Activated CD4-positive, alpha-beta memory T cell treated with anti-CD3 and anti-CD28 coated beads for 36 hours (primary cell): ENCODE data around the gene HS6ST3. TPM values are rescaled to one million over a fixed set of nuclear protein-coding genes. Genes with fewer than 3 reads are reported as not detected.

Experiments
- CTCF ChIA-PET: fragments of 350-600 bp; sonication (Branson Sonifier 250); formaldehyde crosslinking; loops from one replicate; lab custom pipeline; 2021; ENCODE audit warnings: antibody characterized with exemption, inconsistent platforms; lab: Charles Lee
- POLR2A ChIA-PET: fragments of 350-600 bp; sonication (Branson Sonifier 250); formaldehyde crosslinking; loops from one replicate; lab custom pipeline; 2021; ENCODE audit warnings: antibody characterized with exemption; lab: Charles Lee
- DNase-seq: peaks from one replicate; pipeline ENCODE4 v3.0.0-alpha.2; 2020
- H3K27ac Mint-ChIP-seq: one replicate; pipeline ENCODE4 v1.8.0; 2021; ENCODE audit warnings: mixed read lengths
- H3K27me3 Mint-ChIP-seq: one replicate; pipeline ENCODE4 v1.8.0; 2021; ENCODE audit warnings: mixed read lengths
- H3K36me3 Mint-ChIP-seq: one replicate; pipeline ENCODE4 v1.8.0; 2021; ENCODE audit warnings: mixed read lengths
- H3K4me1 Mint-ChIP-seq: one replicate; pipeline ENCODE4 v1.8.0; 2021; ENCODE audit warnings: low read depth, mixed read lengths
- H3K4me3 Mint-ChIP-seq: one replicate; pipeline ENCODE4 v1.8.0; 2021; ENCODE audit warnings: mild to moderate bottlenecking, mixed read lengths
- H3K9me3 Mint-ChIP-seq: one replicate; pipeline ENCODE4 v1.8.0; 2021; ENCODE audit warnings: mixed read lengths
- intact Hi-C: fragments of 100-400 bp; cut with micrococcal nuclease; formaldehyde crosslinking; loops from one replicate; pipeline ENCODE4 v1.15.1; 2023
- total RNA-seq, 2 experiments: library from RNA; stranded (reverse); gene quantifications; one replicate each; pipeline ENCODE4 v1.2.3, GENCODE V29; 2021

The HS6ST3 gene
- total RNA-seq, 2 experiments from 2014 or later, result not detected

- ChIA-PET CTCF (no interaction called here), POLR2A (no interaction called here)
- Mint-ChIP-seq H3K36me3 (no peaks in the 10 kb centered on the region), H3K4me1 (no peaks in the 10 kb centered on the region), H3K27ac (no peak overlapping the region), H3K4me3 (no peak overlapping the region), H3K9me3 (peaks cover 5% of the 10 kb centered on the region), H3K27me3 (no peaks in the 10 kb centered on the region)
- intact Hi-C loops, result no loop called here
- DNase-seq, result no peak
Measured at GRCh38 chr13:96431044-96431581, 341.2 kb downstream of the HS6ST3 start.

- intact Hi-C loops, result no loop called here
- POLR2A ChIA-PET, result no interaction called here
Measured at GRCh38 chr13:96444676-96445075, 354.8 kb downstream of the HS6ST3 start.

GRCh38 chr13:96449920-96450319 is 360.0 kb downstream of the HS6ST3 start:
- CTCF ChIA-PET, result no interaction called here
- intact Hi-C loops, result no loop called here
- POLR2A ChIA-PET, result no interaction called here
- Mint-ChIP-seq H3K9me3 (no peaks in the 10 kb centered on the region), H3K27me3 (no peaks in the 10 kb centered on the region), H3K4me1 (no peaks in the 10 kb centered on the region), H3K36me3 (no peaks in the 10 kb centered on the region), H3K4me3 (no peak overlapping the region), H3K27ac (no peak overlapping the region)
- DNase-seq, result no peak

More at GRCh38 chr13:96444676-96445075, 354.8 kb downstream of the HS6ST3 start:
- Mint-ChIP-seq H3K9me3 (no peaks in the 10 kb centered on the region), H3K27me3 (no peaks in the 10 kb centered on the region), H3K4me3 (no peak overlapping the region), H3K27ac (no peak overlapping the region), H3K36me3 (no peaks in the 10 kb centered on the region), H3K4me1 (no peaks in the 10 kb centered on the region)
- DNase-seq, result no peak
- CTCF ChIA-PET, result no interaction called here

- H3K36me3 Mint-ChIP-seq, result no peaks in the 10 kb centered on the region
- no peak overlapping the region for H3K27ac Mint-ChIP-seq
- H3K9me3 Mint-ChIP-seq, result no peaks in the 10 kb centered on the region
- DNase-seq, result no peak
- H3K4me3 Mint-ChIP-seq, result no peak overlapping the region
- H3K27me3 Mint-ChIP-seq, result no peaks in the 10 kb centered on the region
- ChIA-PET POLR2A (no interaction called here), CTCF (no interaction called here)
- H3K4me1 Mint-ChIP-seq, result no peaks in the 10 kb centered on the region
- intact Hi-C loops, result no loop called here
Measured at GRCh38 chr13:96450326-96451020, 360.6 kb downstream of the HS6ST3 start.

DNA sequence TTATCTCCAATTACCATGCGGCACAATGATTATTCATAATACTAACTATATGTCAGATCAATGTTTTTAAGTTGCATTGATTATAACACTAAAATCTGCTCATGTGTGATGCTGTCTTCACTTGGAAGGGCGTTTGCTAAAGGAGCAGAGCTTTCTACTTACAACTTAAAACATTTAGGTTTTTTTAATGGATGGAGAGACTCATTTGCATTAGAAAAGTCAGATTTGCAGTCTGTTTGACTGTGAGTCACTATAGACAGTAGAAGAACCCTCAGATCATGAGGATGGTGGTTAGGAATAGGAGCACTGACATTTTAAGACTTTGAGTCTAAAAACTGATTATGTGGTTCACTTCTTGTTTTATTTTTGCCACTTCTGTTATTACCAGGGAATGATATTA is 364.6 kb downstream of the HS6ST3 start:
- Mint-ChIP-seq H3K4me1 (no peaks in the 10 kb centered on the region), H3K27me3 (no peaks in the 10 kb centered on the region), H3K27ac (no peak overlapping the region), H3K36me3 (no peaks in the 10 kb centered on the region), H3K9me3 (no peaks in the 10 kb centered on the region), H3K4me3 (no peak overlapping the region)
- POLR2A ChIA-PET, result no interaction called here
- intact Hi-C loops, result no loop called here
- CTCF ChIA-PET, result no interaction called here
- no peak for DNase-seq

DNA sequence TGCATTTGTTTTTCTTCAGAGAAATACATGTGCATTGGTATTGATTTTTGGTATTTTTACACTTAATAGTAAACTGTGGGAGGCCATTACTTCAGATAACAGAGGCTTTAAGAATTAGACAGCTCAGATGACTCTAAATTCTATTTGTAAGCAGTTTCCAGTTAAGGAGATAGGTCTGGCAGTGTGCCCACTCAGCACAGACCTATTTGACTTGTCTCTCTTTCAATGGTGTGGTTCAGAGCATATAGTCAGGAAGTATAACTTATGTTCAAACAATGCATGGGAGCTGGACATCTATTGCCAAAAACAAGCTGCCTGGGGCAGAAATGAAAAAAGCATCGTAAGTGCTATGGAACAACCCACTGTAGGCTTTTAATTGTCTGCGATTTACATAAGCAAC is 370.7 kb downstream of the HS6ST3 start:
- POLR2A ChIA-PET, result no interaction called here
- Mint-ChIP-seq H3K27me3 (no peaks in the 10 kb centered on the region), H3K27ac (no peak overlapping the region), H3K4me3 (no peak overlapping the region), H3K36me3 (no peaks in the 10 kb centered on the region), H3K4me1 (no peaks in the 10 kb centered on the region), H3K9me3 (peaks cover 4% of the 10 kb centered on the region)
- intact Hi-C loops, result no loop called here
- no peak for DNase-seq
- CTCF ChIA-PET, result no interaction called here

DNA sequence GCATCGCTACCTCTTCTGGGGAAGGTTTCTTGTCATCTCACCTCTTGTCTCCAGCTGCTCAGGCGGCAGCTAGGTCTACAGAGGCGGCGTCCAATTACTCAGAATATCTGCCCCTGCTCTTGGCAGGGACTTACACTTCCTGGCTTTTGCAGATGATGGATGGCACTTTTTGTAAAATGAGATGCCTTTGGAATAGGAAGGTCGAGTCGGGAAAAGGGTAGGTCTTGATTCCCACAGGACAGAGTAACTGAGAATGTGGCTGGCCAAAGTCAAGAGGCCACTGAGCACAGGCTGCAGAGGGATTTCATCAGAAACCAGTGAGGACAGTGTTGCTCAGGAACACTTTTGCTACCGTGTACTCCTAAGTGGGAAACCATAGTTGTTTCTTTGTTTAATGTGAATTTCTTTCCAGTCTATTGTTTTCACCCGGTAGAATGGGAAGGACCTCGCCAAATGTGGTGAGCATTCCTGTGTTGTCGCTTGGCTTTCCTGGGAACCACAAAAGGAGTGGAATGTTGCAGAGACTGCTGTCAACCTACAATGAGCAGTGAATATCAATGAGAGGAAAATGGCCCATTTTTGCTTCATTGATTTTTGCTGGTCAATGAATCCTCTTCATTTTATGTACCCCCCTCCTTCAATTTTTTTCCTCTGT is 383.7 kb downstream of the HS6ST3 start:
- Mint-ChIP-seq H3K4me1 (no peaks in the 10 kb centered on the region), H3K36me3 (no peaks in the 10 kb centered on the region), H3K4me3 (no peak overlapping the region), H3K27ac (no peak overlapping the region), H3K9me3 (no peaks in the 10 kb centered on the region), H3K27me3 (no peaks in the 10 kb centered on the region)
- no peak for DNase-seq
- POLR2A ChIA-PET, result no interaction called here
- intact Hi-C loops, result no loop called here
- CTCF ChIA-PET, result no interaction called here

GRCh38 chr13:96474181-96474557 is 384.3 kb downstream of the HS6ST3 start:
- no peaks in the 10 kb centered on the region for H3K4me1 Mint-ChIP-seq
- intact Hi-C loops, result no loop called here
- H3K4me3 Mint-ChIP-seq, result no peak overlapping the region
- H3K27me3 Mint-ChIP-seq, result no peaks in the 10 kb centered on the region
- H3K27ac Mint-ChIP-seq, result no peak overlapping the region
- CTCF ChIA-PET, result no interaction called here
- POLR2A ChIA-PET, result no interaction called here
- no peaks in the 10 kb centered on the region for H3K9me3 Mint-ChIP-seq
- DNase-seq, result no peak
- H3K36me3 Mint-ChIP-seq, result no peaks in the 10 kb centered on the region

DNA sequence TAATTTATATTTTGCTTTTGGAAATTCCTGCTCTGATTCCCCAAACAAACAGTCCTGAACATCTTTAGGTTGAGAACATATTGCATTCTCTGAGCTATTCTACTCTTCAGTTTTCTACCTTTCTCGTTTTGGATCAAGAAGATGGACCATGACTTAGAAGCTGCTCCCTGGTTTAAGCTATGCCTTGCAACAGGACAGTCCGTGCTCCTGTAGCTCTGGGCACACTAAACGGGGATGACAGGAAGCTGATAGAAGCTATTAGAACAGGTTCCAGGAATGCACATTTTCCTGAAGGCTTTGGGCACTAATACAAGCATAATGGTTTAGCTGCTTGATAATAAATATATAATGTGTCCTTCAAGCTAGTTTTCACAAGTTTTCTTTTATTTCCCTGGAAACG is 385.2 kb downstream of the HS6ST3 start:
- CTCF ChIA-PET, result no interaction called here
- POLR2A ChIA-PET, result no interaction called here
- no peak for DNase-seq
- Mint-ChIP-seq H3K9me3 (no peaks in the 10 kb centered on the region), H3K36me3 (no peaks in the 10 kb centered on the region), H3K4me1 (no peaks in the 10 kb centered on the region), H3K4me3 (no peak overlapping the region), H3K27ac (no peak overlapping the region), H3K27me3 (no peaks in the 10 kb centered on the region)
- intact Hi-C loops, result no loop called here

DNA sequence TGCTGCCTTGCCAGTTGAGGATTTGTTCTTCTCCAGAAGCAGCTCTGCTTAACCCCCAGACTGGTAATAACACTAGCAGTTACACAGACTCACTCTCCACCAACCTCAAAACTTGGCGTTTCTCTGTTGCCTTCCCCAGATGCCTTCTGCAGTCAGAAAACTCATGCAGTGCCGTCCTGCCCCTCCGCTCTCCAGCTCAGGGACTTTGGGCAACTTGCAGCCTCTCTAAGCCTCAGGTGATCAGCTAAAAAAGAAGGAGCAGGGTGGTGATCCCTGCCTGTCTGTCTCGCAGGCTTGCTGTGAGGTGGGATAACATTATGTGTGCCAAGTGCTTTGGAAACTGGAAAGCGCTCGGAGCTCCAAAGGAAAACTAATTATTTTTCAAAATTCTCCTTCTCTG is 391.6 kb downstream of the HS6ST3 start:
- Mint-ChIP-seq H3K4me1 (no peaks in the 10 kb centered on the region), H3K36me3 (no peaks in the 10 kb centered on the region), H3K27me3 (no peaks in the 10 kb centered on the region), H3K9me3 (peaks cover 4% of the 10 kb centered on the region), H3K4me3 (no peak overlapping the region), H3K27ac (no peak overlapping the region)
- CTCF ChIA-PET, result no interaction called here
- intact Hi-C loops, result no loop called here
- POLR2A ChIA-PET, result no interaction called here
- DNase-seq, result no peak

- DNase-seq, result no peak
- Mint-ChIP-seq H3K9me3 (no peaks in the 10 kb centered on the region), H3K4me3 (no peak overlapping the region), H3K36me3 (no peaks in the 10 kb centered on the region), H3K27me3 (no peaks in the 10 kb centered on the region), H3K27ac (no peak overlapping the region), H3K4me1 (no peaks in the 10 kb centered on the region)
- POLR2A ChIA-PET, result no interaction called here
- intact Hi-C loops, result no loop called here
- CTCF ChIA-PET, result no interaction called here
Measured at GRCh38 chr13:96490496-96490989, 400.6 kb downstream of the HS6ST3 start.

GRCh38 chr13:96491103-96491502 is 401.2 kb downstream of the HS6ST3 start:
- no peak overlapping the region for H3K27ac Mint-ChIP-seq
- H3K4me3 Mint-ChIP-seq, result no peak overlapping the region
- CTCF ChIA-PET, result no interaction called here
- no peaks in the 10 kb centered on the region for H3K4me1 Mint-ChIP-seq
- POLR2A ChIA-PET, result no interaction called here
- H3K27me3 Mint-ChIP-seq, result no peaks in the 10 kb centered on the region
- intact Hi-C loops, result no loop called here
- H3K36me3 Mint-ChIP-seq, result no peaks in the 10 kb centered on the region
- DNase-seq, result no peak
- H3K9me3 Mint-ChIP-seq, result no peaks in the 10 kb centered on the region

- H3K9me3 Mint-ChIP-seq, result peaks cover 3% of the 10 kb centered on the region
- no peaks in the 10 kb centered on the region for H3K4me1 Mint-ChIP-seq
- CTCF ChIA-PET, result no interaction called here
- intact Hi-C loops, result no loop called here
- H3K36me3 Mint-ChIP-seq, result no peaks in the 10 kb centered on the region
- DNase-seq, result no peak
- H3K27me3 Mint-ChIP-seq, result no peaks in the 10 kb centered on the region
- POLR2A ChIA-PET, result no interaction called here
- H3K4me3 Mint-ChIP-seq, result no peak overlapping the region
- H3K27ac Mint-ChIP-seq, result no peak overlapping the region
Measured at GRCh38 chr13:96492766-96493165, 402.9 kb downstream of the HS6ST3 start.
